SK-N-SH treated with all-trans-retinoic acid at 6 μM for 48 hours (cell line): ENCODE data around the gene MARK1.

Experiments used
- ATAC-seq: fragments of 200-7000 bp; cut with Tn5 transposase; 3 replicates; pipeline ENCODE4 v1.9.1; 2020; ENCODE audit warnings: mild to moderate bottlenecking, moderate library complexity
- ARNTL ChIP-seq: fragments of 450-650 bp; formaldehyde crosslinking; IDR thresholded peaks from 2 replicates; pipeline ENCODE4 v1.5.0; 2020; ENCODE audit warnings: low read depth, mild to moderate bottlenecking, moderate library complexity, borderline replicate concordance
- BACH2 ChIP-seq: fragments of 250-450 bp; sonication (Bioruptor Pico); IDR thresholded peaks from 2 replicates; pipeline ENCODE4 v1.9.0; 2021; ENCODE audit warnings: mild to moderate bottlenecking, borderline replicate concordance
- CSDC2 ChIP-seq: fragments of 250-450 bp; sonication (Bioruptor Pico); IDR thresholded peaks from 2 replicates; pipeline ENCODE4 v1.5.0; 2020; ENCODE audit warnings: mild to moderate bottlenecking, moderate library complexity
- ESRRG ChIP-seq: fragments of 250-450 bp; sonication (Bioruptor Pico); IDR thresholded peaks from 2 replicates; pipeline ENCODE4 v1.6.1; 2021; ENCODE audit warnings: mild to moderate bottlenecking
- GLIS3 ChIP-seq: fragments of 250-450 bp; sonication (Bioruptor Pico); IDR thresholded peaks from 2 replicates; pipeline ENCODE4 v1.5.0; 2020; ENCODE audit warnings: mild to moderate bottlenecking, moderate library complexity
- ISL1 ChIP-seq: fragments of 250-450 bp; sonication (Bioruptor Pico); IDR thresholded peaks from 2 replicates; pipeline ENCODE4 v2.1.2; 2022; ENCODE audit warnings: mild to moderate bottlenecking, moderate library complexity
- OSR1 ChIP-seq: fragments of 250-450 bp; sonication (Bioruptor Pico); IDR thresholded peaks from 2 replicates; pipeline ENCODE4 v1.8.0; 2022; ENCODE audit warnings: moderate library complexity, mild to moderate bottlenecking, inconsistent platforms
- PPARA ChIP-seq: fragments of 250-450 bp; sonication (Bioruptor Pico); IDR thresholded peaks from 2 replicates; pipeline ENCODE4 v1.5.0; 2020; ENCODE audit warnings: mild to moderate bottlenecking, borderline replicate concordance
- RARB ChIP-seq: fragments of 250-450 bp; sonication (Bioruptor Pico); IDR thresholded peaks from 2 replicates; pipeline ENCODE4 v1.8.0; 2021; ENCODE audit warnings: mild to moderate bottlenecking, moderate library complexity
- SNAI2 ChIP-seq: fragments of 250-450 bp; sonication (Bioruptor Pico); IDR thresholded peaks from 2 replicates; pipeline ENCODE4 v1.5.0; 2020; ENCODE audit warnings: mild to moderate bottlenecking, moderate library complexity
- TCF4 ChIP-seq: fragments of 250-450 bp; sonication (Bioruptor Pico); IDR thresholded peaks from 2 replicates; pipeline ENCODE4 v1.8.0; 2021; ENCODE audit warnings: mild to moderate bottlenecking, moderate library complexity, borderline replicate concordance
- TOX ChIP-seq: fragments of 250-450 bp; sonication (Bioruptor Pico); IDR thresholded peaks from 2 replicates; pipeline ENCODE4 v1.8.0; 2021; ENCODE audit warnings: mild to moderate bottlenecking, moderate library complexity, borderline replicate concordance
- ZC3H10 ChIP-seq: fragments of 250-450 bp; sonication (Bioruptor Pico); IDR thresholded peaks from 2 replicates; pipeline ENCODE4 v1.5.1; 2021; ENCODE audit warnings: mild to moderate bottlenecking, moderate library complexity
- ZFP3 ChIP-seq: fragments of 250-450 bp; sonication (Bioruptor Pico); IDR thresholded peaks from 2 replicates; pipeline ENCODE4 v1.5.0; 2020; ENCODE audit warnings: mild to moderate bottlenecking, moderate library complexity
- ZNF565 ChIP-seq: fragments of 450-650 bp; formaldehyde crosslinking; conservative IDR thresholded peaks from 2 replicates; pipeline ENCODE4 v1.5.0; 2020; ENCODE audit warnings: low read depth, mild to moderate bottlenecking, moderate library complexity
- ZNF70 ChIP-seq: fragments of 450-650 bp; formaldehyde crosslinking; IDR thresholded peaks from 2 replicates; pipeline ENCODE4 v1.5.0; 2020; ENCODE audit warnings: mild to moderate bottlenecking, moderate library complexity
- ZNF8 ChIP-seq: fragments of 450-650 bp; formaldehyde crosslinking; IDR thresholded peaks from 2 replicates; pipeline ENCODE4 v1.5.0; 2020; ENCODE audit warnings: mild to moderate bottlenecking, moderate library complexity
- TF ChIP-seq, protein P1 (sequence below): fragments of 250-450 bp; sonication (Bioruptor Pico); IDR thresholded peaks from 2 replicates; pipeline ENCODE4 v1.8.0; 2020; ENCODE audit warnings: mild to moderate bottlenecking, moderate library complexity, borderline replicate concordance
- TF ChIP-seq, protein P2 (sequence below): fragments of 250-450 bp; sonication (Bioruptor Pico); IDR thresholded peaks from 2 replicates; pipeline ENCODE4 v1.5.1; 2020; ENCODE audit warnings: low read depth, mild to moderate bottlenecking, moderate library complexity
- TF ChIP-seq, protein P3 (sequence below): fragments of 250-450 bp; sonication (Bioruptor Pico); IDR thresholded peaks from 2 replicates; pipeline ENCODE4 v1.5.0; 2020; ENCODE audit warnings: mild to moderate bottlenecking, moderate library complexity
- TF ChIP-seq, protein P4 (sequence below): fragments of 250-450 bp; sonication (Bioruptor Pico); IDR thresholded peaks from 2 replicates; pipeline ENCODE4 v1.8.0; 2021; ENCODE audit warnings: low read depth, mild to moderate bottlenecking, moderate library complexity, borderline replicate concordance

MARK1 gene

DNA sequence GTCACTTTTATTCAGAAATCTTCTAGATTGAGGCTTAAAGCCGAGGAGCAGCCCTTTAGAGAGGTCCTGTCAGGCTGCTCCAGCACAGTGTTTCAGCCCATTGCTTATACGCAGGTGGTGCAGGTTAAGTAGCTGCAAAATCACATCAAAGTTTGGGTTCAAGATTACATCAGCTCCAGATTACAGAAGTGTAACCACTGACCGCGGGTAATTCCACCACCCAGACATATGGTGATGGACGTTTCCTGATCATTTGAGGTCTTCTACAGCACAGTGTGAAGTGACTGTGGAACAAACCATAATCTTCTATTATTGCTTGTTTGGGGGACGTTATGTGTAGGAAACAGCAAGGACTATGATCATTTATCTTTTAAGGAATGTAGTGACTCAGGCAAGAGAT is 174.0 kb downstream of the MARK1 start (continued):
- TF ChIP-seq, protein P1, sequence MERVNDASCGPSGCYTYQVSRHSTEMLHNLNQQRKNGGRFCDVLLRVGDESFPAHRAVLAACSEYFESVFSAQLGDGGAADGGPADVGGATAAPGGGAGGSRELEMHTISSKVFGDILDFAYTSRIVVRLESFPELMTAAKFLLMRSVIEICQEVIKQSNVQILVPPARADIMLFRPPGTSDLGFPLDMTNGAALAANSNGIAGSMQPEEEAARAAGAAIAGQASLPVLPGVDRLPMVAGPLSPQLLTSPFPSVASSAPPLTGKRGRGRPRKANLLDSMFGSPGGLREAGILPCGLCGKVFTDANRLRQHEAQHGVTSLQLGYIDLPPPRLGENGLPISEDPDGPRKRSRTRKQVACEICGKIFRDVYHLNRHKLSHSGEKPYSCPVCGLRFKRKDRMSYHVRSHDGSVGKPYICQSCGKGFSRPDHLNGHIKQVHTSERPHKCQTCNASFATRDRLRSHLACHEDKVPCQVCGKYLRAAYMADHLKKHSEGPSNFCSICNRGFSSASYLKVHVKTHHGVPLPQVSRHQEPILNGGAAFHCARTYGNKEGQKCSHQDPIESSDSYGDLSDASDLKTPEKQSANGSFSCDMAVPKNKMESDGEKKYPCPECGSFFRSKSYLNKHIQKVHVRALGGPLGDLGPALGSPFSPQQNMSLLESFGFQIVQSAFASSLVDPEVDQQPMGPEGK (CRISPR knock-in tag) = no peak
- no peak for TF ChIP-seq ESRRG
- no peak for TF ChIP-seq CSDC2 (CRISPR knock-in tag)
- no peak for TF ChIP-seq TOX (CRISPR knock-in tag)
- TF ChIP-seq, protein P2, sequence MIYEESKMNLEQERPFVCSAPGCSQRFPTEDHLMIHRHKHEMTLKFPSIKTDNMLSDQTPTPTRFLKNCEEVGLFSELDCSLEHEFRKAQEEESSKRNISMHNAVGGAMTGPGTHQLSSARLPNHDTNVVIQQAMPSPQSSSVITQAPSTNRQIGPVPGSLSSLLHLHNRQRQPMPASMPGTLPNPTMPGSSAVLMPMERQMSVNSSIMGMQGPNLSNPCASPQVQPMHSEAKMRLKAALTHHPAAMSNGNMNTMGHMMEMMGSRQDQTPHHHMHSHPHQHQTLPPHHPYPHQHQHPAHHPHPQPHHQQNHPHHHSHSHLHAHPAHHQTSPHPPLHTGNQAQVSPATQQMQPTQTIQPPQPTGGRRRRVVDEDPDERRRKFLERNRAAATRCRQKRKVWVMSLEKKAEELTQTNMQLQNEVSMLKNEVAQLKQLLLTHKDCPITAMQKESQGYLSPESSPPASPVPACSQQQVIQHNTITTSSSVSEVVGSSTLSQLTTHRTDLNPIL (CRISPR knock-in tag) = no peak
- TF ChIP-seq RARB (CRISPR knock-in tag) = no peak
- no peak for TF ChIP-seq ZNF8 (CRISPR knock-in tag)
- TF ChIP-seq ZFP3 = no peak
- no peak for TF ChIP-seq PPARA (CRISPR knock-in tag)
- TF ChIP-seq SNAI2 (CRISPR knock-in tag) = no peak
- TF ChIP-seq ZNF565 = no peak
- TF ChIP-seq ZC3H10 (CRISPR knock-in tag) = no peak
- TF ChIP-seq GLIS3 (CRISPR knock-in tag) = no peak
- no peak for TF ChIP-seq TCF4 (CRISPR knock-in tag)
- TF ChIP-seq, all 23 proteins: peak for 0

DNA sequence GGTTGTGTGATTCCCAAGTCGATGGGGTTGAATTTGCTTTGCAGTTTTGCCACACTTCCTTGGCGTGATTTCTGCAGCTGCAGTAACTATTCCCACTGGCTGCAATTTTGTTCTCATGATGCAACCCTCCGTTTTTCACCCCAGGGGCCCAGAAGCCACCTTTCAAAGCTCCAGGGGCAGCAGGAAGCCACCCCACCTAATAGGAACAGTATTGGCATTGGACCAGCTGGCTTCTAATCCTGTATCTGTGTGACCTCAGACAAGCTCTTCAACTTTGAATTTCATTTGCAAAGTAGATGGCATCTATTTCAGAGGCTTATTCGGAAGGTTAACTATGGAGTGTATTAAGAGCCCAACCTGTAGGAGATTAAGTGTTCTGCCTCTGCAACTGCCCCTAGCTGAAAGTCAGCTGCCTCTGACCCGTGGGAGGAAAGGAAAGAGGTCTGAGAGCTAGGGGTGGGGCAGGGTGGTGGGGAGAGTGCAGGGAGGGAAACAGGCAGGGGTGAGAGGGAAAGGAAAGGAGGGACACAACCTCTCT is 174.9 kb downstream of the MARK1 start:
- TF ChIP-seq ZNF8 (CRISPR knock-in tag) (no peak), SNAI2 (CRISPR knock-in tag) (no peak), BACH2 (CRISPR knock-in tag) (no peak), ISL1 (no peak), OSR1 (CRISPR knock-in tag) (no peak), ZFP3 (no peak), ESRRG (no peak)
- TF ChIP-seq, protein P3, sequence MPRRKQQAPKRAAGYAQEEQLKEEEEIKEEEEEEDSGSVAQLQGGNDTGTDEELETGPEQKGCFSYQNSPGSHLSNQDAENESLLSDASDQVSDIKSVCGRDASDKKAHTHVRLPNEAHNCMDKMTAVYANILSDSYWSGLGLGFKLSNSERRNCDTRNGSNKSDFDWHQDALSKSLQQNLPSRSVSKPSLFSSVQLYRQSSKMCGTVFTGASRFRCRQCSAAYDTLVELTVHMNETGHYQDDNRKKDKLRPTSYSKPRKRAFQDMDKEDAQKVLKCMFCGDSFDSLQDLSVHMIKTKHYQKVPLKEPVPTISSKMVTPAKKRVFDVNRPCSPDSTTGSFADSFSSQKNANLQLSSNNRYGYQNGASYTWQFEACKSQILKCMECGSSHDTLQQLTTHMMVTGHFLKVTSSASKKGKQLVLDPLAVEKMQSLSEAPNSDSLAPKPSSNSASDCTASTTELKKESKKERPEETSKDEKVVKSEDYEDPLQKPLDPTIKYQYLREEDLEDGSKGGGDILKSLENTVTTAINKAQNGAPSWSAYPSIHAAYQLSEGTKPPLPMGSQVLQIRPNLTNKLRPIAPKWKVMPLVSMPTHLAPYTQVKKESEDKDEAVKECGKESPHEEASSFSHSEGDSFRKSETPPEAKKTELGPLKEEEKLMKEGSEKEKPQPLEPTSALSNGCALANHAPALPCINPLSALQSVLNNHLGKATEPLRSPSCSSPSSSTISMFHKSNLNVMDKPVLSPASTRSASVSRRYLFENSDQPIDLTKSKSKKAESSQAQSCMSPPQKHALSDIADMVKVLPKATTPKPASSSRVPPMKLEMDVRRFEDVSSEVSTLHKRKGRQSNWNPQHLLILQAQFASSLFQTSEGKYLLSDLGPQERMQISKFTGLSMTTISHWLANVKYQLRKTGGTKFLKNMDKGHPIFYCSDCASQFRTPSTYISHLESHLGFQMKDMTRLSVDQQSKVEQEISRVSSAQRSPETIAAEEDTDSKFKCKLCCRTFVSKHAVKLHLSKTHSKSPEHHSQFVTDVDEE (CRISPR knock-in tag) = no peak
- no peak for ATAC-seq

DNA sequence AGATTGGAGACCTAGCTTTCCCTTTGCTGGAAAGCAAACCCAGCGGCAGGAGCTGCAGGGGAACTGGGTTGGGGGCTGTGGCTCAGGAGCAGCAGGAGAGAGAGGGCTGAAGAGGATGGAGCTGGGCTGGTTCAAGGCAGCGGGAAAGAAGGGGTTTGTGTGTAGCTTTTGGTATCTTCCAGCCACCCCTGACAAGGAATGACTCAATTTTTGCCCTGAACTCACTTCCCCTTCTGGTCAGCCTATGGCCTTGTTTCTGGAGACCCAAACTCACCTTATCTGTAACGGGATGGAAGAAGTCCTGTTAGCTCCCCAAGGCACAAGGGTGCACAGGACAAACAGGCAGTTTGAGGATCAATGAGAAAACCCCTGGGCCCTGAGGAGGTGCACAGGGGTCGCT is 175.4 kb downstream of the MARK1 start:
- ATAC-seq = no peak
- TF ChIP-seq GLIS3 (CRISPR knock-in tag) = no peak
- TF ChIP-seq, protein P4, sequence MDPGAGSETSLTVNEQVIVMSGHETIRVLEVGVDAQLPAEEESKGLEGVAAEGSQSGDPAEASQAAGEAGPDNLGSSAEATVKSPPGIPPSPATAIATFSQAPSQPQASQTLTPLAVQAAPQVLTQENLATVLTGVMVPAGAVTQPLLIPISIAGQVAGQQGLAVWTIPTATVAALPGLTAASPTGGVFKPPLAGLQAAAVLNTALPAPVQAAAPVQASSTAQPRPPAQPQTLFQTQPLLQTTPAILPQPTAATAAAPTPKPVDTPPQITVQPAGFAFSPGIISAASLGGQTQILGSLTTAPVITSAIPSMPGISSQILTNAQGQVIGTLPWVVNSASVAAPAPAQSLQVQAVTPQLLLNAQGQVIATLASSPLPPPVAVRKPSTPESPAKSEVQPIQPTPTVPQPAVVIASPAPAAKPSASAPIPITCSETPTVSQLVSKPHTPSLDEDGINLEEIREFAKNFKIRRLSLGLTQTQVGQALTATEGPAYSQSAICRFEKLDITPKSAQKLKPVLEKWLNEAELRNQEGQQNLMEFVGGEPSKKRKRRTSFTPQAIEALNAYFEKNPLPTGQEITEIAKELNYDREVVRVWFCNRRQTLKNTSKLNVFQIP (CRISPR knock-in tag) = no peak
- TF ChIP-seq OSR1 (CRISPR knock-in tag) = no peak
- TF ChIP-seq, all 23 proteins: peak for 0

DNA sequence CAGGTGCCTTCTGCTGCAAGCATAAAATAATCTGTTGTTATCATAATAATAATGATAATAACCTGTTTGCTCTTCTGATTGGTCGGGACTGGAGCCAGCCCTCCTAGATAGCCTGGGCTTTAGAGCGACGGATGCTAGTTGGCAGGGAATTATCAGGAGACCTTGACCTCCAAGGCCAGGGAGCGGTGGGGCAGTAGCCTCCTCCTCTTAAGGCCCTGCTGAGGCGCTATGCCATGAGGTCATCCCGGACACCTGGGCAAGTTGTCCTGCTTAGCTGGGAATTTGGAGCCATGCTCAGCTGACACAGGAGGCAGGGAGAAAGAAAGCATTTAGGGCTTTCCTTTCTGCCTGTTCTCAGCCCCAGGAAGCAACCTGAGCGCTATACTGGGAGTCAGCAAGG is 177.8 kb downstream of the MARK1 start:
- no peak for ATAC-seq
- TF ChIP-seq ARNTL (CRISPR knock-in tag) (no peak), BACH2 (CRISPR knock-in tag) (no peak), RARB (CRISPR knock-in tag) (no peak)

DNA sequence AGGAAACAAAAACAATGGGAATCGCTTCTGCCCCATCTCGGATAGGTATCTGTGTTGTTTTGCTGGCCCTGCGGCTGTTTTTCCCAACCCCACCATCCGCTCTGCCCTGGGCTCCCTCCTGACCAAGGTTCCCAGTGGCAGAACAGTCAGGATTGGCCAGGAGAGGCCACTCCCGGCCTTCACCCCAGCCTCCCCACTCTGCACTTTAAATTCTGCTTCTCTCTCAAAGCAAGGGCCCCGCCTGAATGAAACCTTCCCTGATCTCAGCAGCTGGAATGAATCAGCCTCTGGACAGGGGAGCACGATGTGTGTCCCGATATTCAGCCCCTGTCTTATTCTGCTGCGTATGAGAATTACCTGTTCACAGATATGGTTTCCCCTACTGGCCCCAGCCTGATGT is 178.5 kb downstream of the MARK1 start:
- ATAC-seq = no peak
- TF ChIP-seq GLIS3 (CRISPR knock-in tag) = no peak
- TF ChIP-seq ZNF70 (CRISPR knock-in tag) = no peak
- TF ChIP-seq, protein P2 (CRISPR knock-in tag) = no peak
- TF ChIP-seq, protein P1 (CRISPR knock-in tag) = no peak
- no peak for TF ChIP-seq CSDC2 (CRISPR knock-in tag)
- TF ChIP-seq SNAI2 (CRISPR knock-in tag) = no peak
- TF ChIP-seq TCF4 (CRISPR knock-in tag) = no peak
- no peak for TF ChIP-seq PPARA (CRISPR knock-in tag)
- no peak for TF ChIP-seq ZNF8 (CRISPR knock-in tag)
- TF ChIP-seq ZNF565 = no peak
